NB4 (cell line): ENCODE measurements around the gene TSN.
"Not testable (repeated sequence)": the region's sequence is repeated elsewhere in the genome, so short reads cannot be mapped to it uniquely, and the experiment has no call there.

ENCODE experiments used
- POLR2A ChIP-seq: IDR thresholded peaks from 2 replicates; pipeline ENCODE4 v1.6.1; 2011; ENCODE audit warnings: mild to moderate bottlenecking; ENCODE audit not compliant: insufficient read length; ENCODE audit errors: extremely low read depth
- TF ChIP-seq, protein P1 (sequence below): IDR thresholded peaks from one replicate; pipeline ENCODE4 v1.5.1; 2012; ENCODE audit warnings: low read depth, low read length

DNA sequence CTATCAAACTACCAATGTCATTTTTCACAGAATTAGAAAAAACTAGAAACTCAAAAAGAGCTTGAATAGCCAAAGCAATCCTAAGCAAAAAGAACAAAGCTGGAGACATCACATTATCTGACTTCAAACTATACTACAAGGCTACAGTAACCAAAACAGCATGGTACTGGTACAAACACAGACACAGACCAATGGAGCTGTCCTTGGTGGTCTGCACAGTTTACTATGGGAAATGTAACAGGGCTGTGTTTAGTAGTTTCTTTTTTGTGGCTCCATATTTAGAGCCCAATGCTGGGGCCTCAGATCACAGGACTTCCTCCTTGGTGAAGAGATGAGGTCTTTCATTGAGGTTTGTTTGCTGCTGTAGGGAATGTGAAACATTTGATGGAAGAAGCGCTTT, 61.9 kb downstream of the TSN start:
- TF ChIP-seq, protein P1, sequence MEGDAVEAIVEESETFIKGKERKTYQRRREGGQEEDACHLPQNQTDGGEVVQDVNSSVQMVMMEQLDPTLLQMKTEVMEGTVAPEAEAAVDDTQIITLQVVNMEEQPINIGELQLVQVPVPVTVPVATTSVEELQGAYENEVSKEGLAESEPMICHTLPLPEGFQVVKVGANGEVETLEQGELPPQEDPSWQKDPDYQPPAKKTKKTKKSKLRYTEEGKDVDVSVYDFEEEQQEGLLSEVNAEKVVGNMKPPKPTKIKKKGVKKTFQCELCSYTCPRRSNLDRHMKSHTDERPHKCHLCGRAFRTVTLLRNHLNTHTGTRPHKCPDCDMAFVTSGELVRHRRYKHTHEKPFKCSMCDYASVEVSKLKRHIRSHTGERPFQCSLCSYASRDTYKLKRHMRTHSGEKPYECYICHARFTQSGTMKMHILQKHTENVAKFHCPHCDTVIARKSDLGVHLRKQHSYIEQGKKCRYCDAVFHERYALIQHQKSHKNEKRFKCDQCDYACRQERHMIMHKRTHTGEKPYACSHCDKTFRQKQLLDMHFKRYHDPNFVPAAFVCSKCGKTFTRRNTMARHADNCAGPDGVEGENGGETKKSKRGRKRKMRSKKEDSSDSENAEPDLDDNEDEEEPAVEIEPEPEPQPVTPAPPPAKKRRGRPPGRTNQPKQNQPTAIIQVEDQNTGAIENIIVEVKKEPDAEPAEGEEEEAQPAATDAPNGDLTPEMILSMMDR, result not testable (repeated sequence)
- not testable (repeated sequence) for TF ChIP-seq POLR2A
